Neural crest cell (in vitro differentiated cells): ENCODE measurements around the gene CDH23. TPM values are rescaled to one million over a fixed set of nuclear protein-coding genes. Genes with fewer than 3 reads are reported as not detected.

Experiments
- DNase-seq: peaks from one replicate; pipeline ENCODE4 v3.0.0; 2021; ENCODE audit warnings: low read depth, mixed read lengths, low spot score
- H3K27ac Mint-ChIP-seq: one replicate; pipeline ENCODE4 v1.8.0; 2021; ENCODE audit warnings: mild to moderate bottlenecking, mixed read lengths; ENCODE audit not compliant: unreplicated experiment
- H3K27me3 Mint-ChIP-seq: 2 replicates; pipeline ENCODE4 v1.8.0; 2021; ENCODE audit warnings: low read depth, mild to moderate bottlenecking, mixed read lengths
- H3K36me3 Mint-ChIP-seq: 2 replicates; pipeline ENCODE4 v1.8.0; 2021; ENCODE audit warnings: low read depth, mild to moderate bottlenecking, mixed read lengths
- H3K4me1 Mint-ChIP-seq: 2 replicates; pipeline ENCODE4 v1.8.0; 2021; ENCODE audit warnings: mixed read lengths
- H3K4me3 Mint-ChIP-seq: one replicate; pipeline ENCODE4 v1.8.0; 2021; ENCODE audit warnings: mild to moderate bottlenecking, mixed read lengths
- H3K9me3 Mint-ChIP-seq: 2 replicates; pipeline ENCODE4 v1.8.0; 2021; ENCODE audit warnings: mixed read lengths
- CTCF ChIP-seq: fragments of 200-600 bp; sonication (generic); conservative IDR thresholded peaks from 2 replicates; pipeline ENCODE4 v1.5.0; 2021; ENCODE audit warnings: antibody characterized with exemption, mild to moderate bottlenecking
- total RNA-seq: library from RNA; stranded (reverse); gene quantifications from 2 replicates; pipeline ENCODE4 v1.2.1, GENCODE V29; 2021

CDH23 gene
- total RNA-seq, 1 donor from 2014 or later = 2.6 TPM

- Mint-ChIP-seq H3K36me3 (no peaks in the 10 kb centered on the region), H3K27me3 (peaks cover 20% of the 10 kb centered on the region), H3K27ac (peak overlapping the region; percentile 58), H3K4me1 (peaks cover 7% of the 10 kb centered on the region), H3K9me3 (no peaks in the 10 kb centered on the region), H3K4me3 (no peak overlapping the region)
- no peak for TF ChIP-seq CTCF
- no peak for DNase-seq
These were observed 164.4 kb downstream of the CDH23 start for GRCh38 chr10:71561003-71561574.

- H3K27ac Mint-ChIP-seq = no peak overlapping the region
- DNase-seq = no peak
- no peaks in the 10 kb centered on the region for H3K36me3 Mint-ChIP-seq
- H3K9me3 Mint-ChIP-seq = no peaks in the 10 kb centered on the region
- no peak for TF ChIP-seq CTCF
- no peak overlapping the region for H3K4me3 Mint-ChIP-seq
- H3K4me1 Mint-ChIP-seq = peaks cover 7% of the 10 kb centered on the region
- H3K27me3 Mint-ChIP-seq = peaks cover 17% of the 10 kb centered on the region
These were observed 165.5 kb downstream of the CDH23 start for GRCh38 chr10:71562181-71562580.

- H3K36me3 Mint-ChIP-seq = no peaks in the 10 kb centered on the region
- no peak overlapping the region for H3K27ac Mint-ChIP-seq
- DNase-seq = no peak
- H3K4me3 Mint-ChIP-seq = no peak overlapping the region
- H3K4me1 Mint-ChIP-seq = peaks cover 7% of the 10 kb centered on the region
- H3K9me3 Mint-ChIP-seq = no peaks in the 10 kb centered on the region
- H3K27me3 Mint-ChIP-seq = peaks cover 17% of the 10 kb centered on the region
- no peak for TF ChIP-seq CTCF
These were observed 166.2 kb downstream of the CDH23 start for GRCh38 chr10:71562904-71563303.

- no peak for TF ChIP-seq CTCF
- Mint-ChIP-seq H3K9me3 (no peaks in the 10 kb centered on the region), H3K27me3 (peaks cover 11% of the 10 kb centered on the region), H3K36me3 (no peaks in the 10 kb centered on the region), H3K4me3 (no peak overlapping the region), H3K4me1 (peaks cover 7% of the 10 kb centered on the region), H3K27ac (no peak overlapping the region)
- DNase-seq = no peak
These were observed 167.6 kb downstream of the CDH23 start for GRCh38 chr10:71564194-71564820.

- DNase-seq = no peak
- no peak for TF ChIP-seq CTCF
- Mint-ChIP-seq H3K9me3 (no peaks in the 10 kb centered on the region), H3K4me3 (no peak overlapping the region), H3K27me3 (peaks cover 4% of the 10 kb centered on the region), H3K27ac (no peak overlapping the region), H3K4me1 (peaks cover 7% of the 10 kb centered on the region), H3K36me3 (no peaks in the 10 kb centered on the region)
These were observed 168.7 kb downstream of the CDH23 start for GRCh38 chr10:71565284-71566000.
